PC-9 (cell line): ENCODE data around the gene PHLPP1. TPM values are rescaled to one million over a fixed set of nuclear protein-coding genes. Genes with fewer than 3 reads are reported as not detected.

Source experiments
- BruUV-seq: library from RNA; stranded (reverse); fragments of 400-500 nt; replicated peaks from 2 replicates; lab custom pipeline; 2021; lab: Mats Ljungman, UMichigan
- CTCF ChIA-PET: fragments of 300-600 bp; sonication (Branson Sonifier 250); formaldehyde crosslinking; loops from one replicate; lab custom pipeline; 2022; ENCODE audit warnings: antibody characterized with exemption; lab: Charles Lee
- POLR2A ChIA-PET: fragments of 300-600 bp; sonication (Branson Sonifier 250); formaldehyde crosslinking; loops from one replicate; lab custom pipeline; 2022; ENCODE audit warnings: antibody characterized with exemption; ENCODE audit not compliant: unreplicated experiment; lab: Charles Lee
- DNase-seq, 2 experiments: peaks; one replicate each; pipeline versions ENCODE4 v3.0.0 to v3.0.0-alpha.2; 2015 to 2022; ENCODE audit warnings: mixed read lengths in 1 of 2
- H2AFZ ChIP-seq: fragments of 200-600 bp; sonication (generic); 2 replicates; pipeline ENCODE4 v1.8.1; 2017; ENCODE audit warnings: antibody characterized with exemption
- H3F3A ChIP-seq: fragments of 200-600 bp; sonication (generic); 2 replicates; pipeline ENCODE4 v1.8.1; 2017; ENCODE audit warnings: antibody characterized with exemption, mild to moderate bottlenecking, low read depth; ENCODE audit not compliant: insufficient read depth
- H3K27ac ChIP-seq: fragments of 200-600 bp; sonication (generic); 2 replicates; pipeline ENCODE4 v1.6.1; 2016; ENCODE audit warnings: mixed run types
- H3K27me3 ChIP-seq: fragments of 200-600 bp; sonication (generic); 2 replicates; pipeline ENCODE4 v1.6.1; 2016; ENCODE audit warnings: low read depth, mixed run types; ENCODE audit not compliant: insufficient read depth
- H3K36me3 ChIP-seq: fragments of 200-600 bp; sonication (generic); 2 replicates; pipeline ENCODE4 v1.6.1; 2016; ENCODE audit warnings: low read depth, mixed run types
- H3K4me1 ChIP-seq: fragments of 200-600 bp; sonication (generic); replicated peaks from 2 replicates; pipeline ENCODE4 v1.6.1; 2016; ENCODE audit warnings: mixed run types; ENCODE audit not compliant: insufficient read depth
- H3K4me2 ChIP-seq: fragments of 200-600 bp; sonication (generic); 2 replicates; pipeline ENCODE4 v1.6.1; 2017; ENCODE audit warnings: mixed run types
- H3K4me3 ChIP-seq: fragments of 200-600 bp; sonication (generic); 2 replicates; pipeline ENCODE4 v1.6.1; 2016; ENCODE audit warnings: mixed run types
- H3K79me2 ChIP-seq: fragments of 200-600 bp; sonication (generic); 2 replicates; pipeline ENCODE4 v1.6.1; 2017; ENCODE audit warnings: low read depth, mixed run types
- H3K9me2 ChIP-seq: fragments of 200-600 bp; sonication (generic); 2 replicates; pipeline ENCODE4 v1.8.1; 2017; ENCODE audit warnings: mild to moderate bottlenecking; ENCODE audit not compliant: insufficient read depth
- H3K9me3 ChIP-seq: fragments of 200-600 bp; sonication (generic); 2 replicates; pipeline ENCODE4 v1.8.1; 2016; ENCODE audit warnings: low read depth; ENCODE audit not compliant: insufficient read depth
- H4K20me1 ChIP-seq: fragments of 200-600 bp; sonication (generic); 2 replicates; pipeline ENCODE4 v1.8.1; 2017; ENCODE audit not compliant: insufficient read depth
- EZH2 ChIP-seq: fragments of 200-600 bp; sonication (generic); IDR thresholded peaks from 2 replicates; pipeline ENCODE4 v1.8.0; 2017; ENCODE audit warnings: antibody characterized with exemption, low read depth
- intact Hi-C: fragments of 100-400 bp; cut with micrococcal nuclease; formaldehyde crosslinking; loops from one replicate; pipeline ENCODE4 v1.10.0; 2022; ENCODE audit not compliant: unreplicated experiment
- total RNA-seq: library from RNA; stranded (reverse); gene quantifications from 2 replicates; pipeline ENCODE4 v1.2.3, GENCODE V29; 2021
- TF ChIP-seq, protein P1 (sequence below): fragments of 200-600 bp; sonication (generic); conservative IDR thresholded peaks from 2 replicates; pipeline ENCODE4 v1.6.1; 2017; ENCODE audit warnings: mixed run types, antibody characterized with exemption, mild to moderate bottlenecking, moderate library complexity

The PHLPP1 gene
- total RNA-seq, 1 experiment from 2014 or later, result 21.1 TPM

GRCh38 chr18:62777814-62778213 lies 62.5 kb downstream of the PHLPP1 start:
- intact Hi-C loops, result no loop called here
- Histone ChIP-seq H3K27me3 (no peaks in the 10 kb centered on the region), H3K4me1 (peaks cover 30% of the 10 kb centered on the region), H3K4me2 (no peak overlapping the region), H3K9me2 (no peaks in the 10 kb centered on the region), H2AFZ (no peak overlapping the region), H3K79me2 (peaks cover 87% of the 10 kb centered on the region), H3K36me3 (no peaks in the 10 kb centered on the region), H3K4me3 (no peak overlapping the region), H3K27ac (no peak overlapping the region), H3F3A (peaks cover 26% of the 10 kb centered on the region), H4K20me1 (no peaks in the 10 kb centered on the region), H3K9me3 (no peaks in the 10 kb centered on the region)
- ChIA-PET CTCF (no interaction called here), POLR2A (interaction anchor here (0.6 kb wide), 1 partner anchor 15 kb away, joined by 3 read pairs; no protein-coding TSS in a partner anchor)
- DNase-seq, result no peak
- BruUV-seq, result no TSS peak
- TF ChIP-seq, protein P1, sequence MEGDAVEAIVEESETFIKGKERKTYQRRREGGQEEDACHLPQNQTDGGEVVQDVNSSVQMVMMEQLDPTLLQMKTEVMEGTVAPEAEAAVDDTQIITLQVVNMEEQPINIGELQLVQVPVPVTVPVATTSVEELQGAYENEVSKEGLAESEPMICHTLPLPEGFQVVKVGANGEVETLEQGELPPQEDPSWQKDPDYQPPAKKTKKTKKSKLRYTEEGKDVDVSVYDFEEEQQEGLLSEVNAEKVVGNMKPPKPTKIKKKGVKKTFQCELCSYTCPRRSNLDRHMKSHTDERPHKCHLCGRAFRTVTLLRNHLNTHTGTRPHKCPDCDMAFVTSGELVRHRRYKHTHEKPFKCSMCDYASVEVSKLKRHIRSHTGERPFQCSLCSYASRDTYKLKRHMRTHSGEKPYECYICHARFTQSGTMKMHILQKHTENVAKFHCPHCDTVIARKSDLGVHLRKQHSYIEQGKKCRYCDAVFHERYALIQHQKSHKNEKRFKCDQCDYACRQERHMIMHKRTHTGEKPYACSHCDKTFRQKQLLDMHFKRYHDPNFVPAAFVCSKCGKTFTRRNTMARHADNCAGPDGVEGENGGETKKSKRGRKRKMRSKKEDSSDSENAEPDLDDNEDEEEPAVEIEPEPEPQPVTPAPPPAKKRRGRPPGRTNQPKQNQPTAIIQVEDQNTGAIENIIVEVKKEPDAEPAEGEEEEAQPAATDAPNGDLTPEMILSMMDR, result no peak
- TF ChIP-seq EZH2, result no peak

- Histone ChIP-seq H3K9me2 (no peaks in the 10 kb centered on the region), H3K4me1 (peaks cover 30% of the 10 kb centered on the region), H3K27ac (no peak overlapping the region), H3K27me3 (no peaks in the 10 kb centered on the region), H3K4me3 (no peak overlapping the region), H3K9me3 (no peaks in the 10 kb centered on the region), H3F3A (peaks cover 26% of the 10 kb centered on the region), H3K79me2 (peaks cover 87% of the 10 kb centered on the region), H2AFZ (no peak overlapping the region), H3K36me3 (no peaks in the 10 kb centered on the region), H3K4me2 (no peak overlapping the region), H4K20me1 (no peaks in the 10 kb centered on the region)
- no TSS peak for BruUV-seq
- no peak for TF ChIP-seq EZH2
- TF ChIP-seq, protein P1, result no peak
- CTCF ChIA-PET, result no interaction called here
- POLR2A ChIA-PET, result no interaction called here
- intact Hi-C loops, result no loop called here
- no peak for DNase-seq
These were observed 63.9 kb downstream of the PHLPP1 start for GRCh38 chr18:62778976-62779869.

- H3F3A ChIP-seq, result peaks cover 26% of the 10 kb centered on the region
- H3K4me2 ChIP-seq, result peak overlapping the region; percentile 49; the same call in 1 of the 2 replicates
- ChIA-PET POLR2A (interaction anchor here (0.5 kb wide), 1 partner anchor 40 kb away, joined by 3 read pairs; no protein-coding TSS in a partner anchor), CTCF (no interaction called here)
- intact Hi-C loops, result loop anchor here (10.0 kb wide), 1 partner anchor 66 kb away; the partner anchor contains the start of gene PHLPP1
- peaks cover 95% of the 10 kb centered on the region for H3K79me2 ChIP-seq
- H3K9me2 ChIP-seq, result no peaks in the 10 kb centered on the region
- H3K9me3 ChIP-seq, result no peaks in the 10 kb centered on the region
- no peak for TF ChIP-seq EZH2
- TF ChIP-seq, protein P1, result no peak
- H3K27me3 ChIP-seq, result no peaks in the 10 kb centered on the region
- DNase-seq, result no peak
- no peaks in the 10 kb centered on the region for H4K20me1 ChIP-seq
- no TSS peak for BruUV-seq
- no peak overlapping the region for H2AFZ ChIP-seq
- no peaks in the 10 kb centered on the region for H3K36me3 ChIP-seq
- H3K4me3 ChIP-seq, result no peak overlapping the region
- peaks cover 30% of the 10 kb centered on the region for H3K4me1 ChIP-seq
- H3K27ac ChIP-seq, result peak overlapping the region; percentile 70
These were observed 65.9 kb downstream of the PHLPP1 start for GRCh38 chr18:62781262-62781661.
